GM21390 (cell line): ENCODE results near the gene PHF19.

Source experiments
- ATAC-seq: cut with Tn5 transposase; IDR thresholded peaks from one replicate; pipeline ENCODE4 v1.9.1; 2021; ENCODE audit not compliant: unreplicated experiment

PHF19 gene

DNA sequence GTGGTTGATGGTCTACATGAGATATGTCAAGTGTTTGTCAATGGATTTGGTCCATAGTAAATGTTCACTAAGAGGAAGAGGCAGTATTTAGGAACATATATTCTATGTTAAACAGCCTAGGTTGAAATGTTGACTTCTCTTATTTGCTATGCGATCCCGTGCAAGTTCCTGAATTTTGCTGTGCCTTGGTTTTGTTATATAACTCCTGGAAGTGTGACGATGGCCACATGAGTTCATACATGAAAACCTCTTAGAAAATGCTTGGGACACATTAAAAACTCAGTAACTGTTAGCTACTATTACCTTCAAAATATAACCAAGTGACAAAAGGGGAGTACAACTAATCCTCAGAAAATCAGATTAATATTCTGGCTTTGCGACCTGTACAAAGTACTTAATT, 61.9 kb downstream of the PHF19 start:
- no peak for ATAC-seq

DNA sequence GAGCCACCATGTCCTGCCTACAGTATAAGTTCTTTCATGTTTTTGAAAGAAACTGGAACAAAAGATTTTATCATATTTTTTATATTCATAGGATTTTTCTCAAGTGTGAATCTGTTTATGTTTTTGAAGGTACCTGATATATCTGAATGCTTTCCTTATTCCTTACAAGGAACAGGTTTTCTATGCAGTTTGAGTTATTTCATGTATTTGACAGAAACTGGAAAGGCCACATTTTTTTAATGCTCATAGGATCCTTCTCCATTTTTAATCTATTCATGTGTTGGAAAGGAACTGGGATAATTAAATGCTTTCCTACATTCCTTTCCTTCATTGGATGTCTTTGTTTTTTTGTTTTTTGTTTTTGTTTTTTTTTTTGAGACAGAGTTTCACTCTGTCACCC, 68.1 kb downstream of the PHF19 start:
- ATAC-seq: no peak

DNA sequence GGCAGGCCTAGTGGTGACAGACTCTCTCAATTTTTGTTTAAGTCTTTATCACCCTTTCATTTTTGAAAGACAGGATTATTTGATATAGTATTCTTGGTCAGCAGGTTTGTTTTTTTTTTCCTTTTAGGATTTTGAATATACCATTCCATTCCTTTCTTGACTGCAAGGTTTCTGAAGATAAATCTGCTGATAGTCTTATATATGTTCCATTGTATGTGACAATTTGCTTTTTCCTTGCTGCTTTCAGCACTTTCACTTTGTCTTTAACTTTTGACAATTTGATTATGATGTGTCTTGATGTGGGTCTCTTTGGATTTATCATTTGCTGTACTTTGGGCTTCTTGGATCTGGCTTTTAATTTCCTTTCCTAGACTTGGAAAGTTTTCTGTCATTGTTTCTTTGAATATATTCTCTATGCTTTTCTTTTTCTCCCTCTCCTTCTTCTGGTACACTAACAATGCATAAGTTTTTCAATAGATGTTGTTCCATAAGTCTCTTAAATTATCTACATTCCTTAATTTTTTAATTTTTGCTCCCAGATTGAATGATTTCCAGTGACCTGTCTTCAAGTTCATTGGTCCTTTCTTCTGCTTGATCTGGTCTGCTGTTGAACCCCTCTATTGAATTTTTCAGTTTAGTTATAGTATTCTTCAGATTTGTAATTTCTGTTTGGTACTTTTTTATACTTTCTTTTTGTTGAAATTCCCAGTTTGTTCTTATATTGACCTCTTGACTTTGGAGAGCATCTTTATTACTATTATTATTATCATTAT, 69.2 kb downstream of the PHF19 start:
- ATAC-seq: no peak
